HG02642 (cell line): ENCODE data around the gene KLHL30.
"Not testable (repeated sequence)": the region's sequence is repeated elsewhere in the genome, so short reads cannot be mapped to it uniquely, and the experiment has no call there.

Experiments used
- ATAC-seq: cut with Tn5 transposase; IDR thresholded peaks from one replicate; pipeline ENCODE4 v1.9.1; 2021; ENCODE audit warnings: mild to moderate bottlenecking; ENCODE audit not compliant: unreplicated experiment, poor library complexity

The KLHL30 gene

GRCh38 chr2:238171072-238171431, 32.6 kb downstream of the KLHL30 start:
- not testable (repeated sequence) for ATAC-seq

GRCh38 chr2:238171575-238172187, 33.2 kb downstream of the KLHL30 start:
- ATAC-seq, result no peak

DNA sequence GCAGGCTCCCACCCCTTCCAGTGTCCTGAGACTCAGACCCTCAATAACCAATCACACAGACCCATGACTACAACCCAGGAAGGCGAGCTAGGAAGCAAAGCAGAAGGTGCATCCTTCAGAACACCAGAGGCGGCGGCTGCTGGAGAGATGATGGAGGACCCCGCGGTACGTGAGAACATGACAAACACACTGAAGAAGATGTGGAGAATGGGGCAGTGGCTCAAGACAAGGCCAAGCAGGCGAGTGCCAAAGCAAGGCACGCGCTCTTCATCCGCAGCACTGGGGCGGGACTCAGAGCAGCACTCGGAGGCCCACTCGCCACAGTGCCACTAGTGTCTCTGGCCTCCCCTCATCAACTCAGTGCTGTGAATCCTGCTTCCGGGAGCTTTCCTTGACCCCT, 34.0 kb downstream of the KLHL30 start:
- ATAC-seq, result no peak

DNA sequence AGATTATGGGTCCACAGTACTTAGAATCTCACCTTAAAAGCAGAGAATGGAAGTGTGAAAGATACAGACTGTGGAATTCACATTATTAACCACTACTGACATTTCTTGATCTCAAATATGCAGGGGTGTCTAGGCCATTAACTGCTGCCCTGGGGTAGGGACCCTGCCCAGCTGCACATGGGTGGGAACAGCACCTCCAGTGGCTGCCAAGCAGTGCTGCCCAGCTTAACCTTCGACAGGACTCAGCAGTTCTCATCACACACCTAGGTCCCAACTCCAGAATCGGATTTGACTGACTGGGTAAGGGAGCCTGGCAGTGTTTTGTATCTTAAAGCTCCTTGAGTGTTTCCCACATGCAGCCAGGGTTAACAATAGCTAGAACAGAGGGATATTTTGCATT, 35.2 kb downstream of the KLHL30 start:
- ATAC-seq, result no peak

DNA sequence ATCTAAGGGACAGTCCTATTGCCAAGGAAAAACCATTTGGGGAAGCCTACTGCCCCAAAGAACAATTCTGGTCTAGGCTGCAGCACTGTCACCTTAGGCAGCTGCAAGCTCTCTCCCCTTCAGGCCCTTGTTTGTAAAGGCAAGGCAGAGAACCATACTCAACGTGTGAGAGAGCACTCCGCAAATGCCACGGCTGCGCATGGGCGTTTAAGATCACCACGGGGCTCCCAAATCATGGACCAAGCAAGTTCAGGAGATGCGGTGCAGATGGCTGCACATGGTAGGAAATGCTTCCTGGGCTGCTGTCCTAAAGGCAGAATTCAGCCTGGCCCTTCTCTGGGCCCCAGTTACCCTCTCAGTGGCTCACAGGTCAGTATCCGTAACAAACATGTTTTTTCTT, 35.8 kb downstream of the KLHL30 start:
- no peak for ATAC-seq

- no peak for ATAC-seq
These were observed 36.2 kb downstream of the KLHL30 start for GRCh38 chr2:238174701-238175100.

DNA sequence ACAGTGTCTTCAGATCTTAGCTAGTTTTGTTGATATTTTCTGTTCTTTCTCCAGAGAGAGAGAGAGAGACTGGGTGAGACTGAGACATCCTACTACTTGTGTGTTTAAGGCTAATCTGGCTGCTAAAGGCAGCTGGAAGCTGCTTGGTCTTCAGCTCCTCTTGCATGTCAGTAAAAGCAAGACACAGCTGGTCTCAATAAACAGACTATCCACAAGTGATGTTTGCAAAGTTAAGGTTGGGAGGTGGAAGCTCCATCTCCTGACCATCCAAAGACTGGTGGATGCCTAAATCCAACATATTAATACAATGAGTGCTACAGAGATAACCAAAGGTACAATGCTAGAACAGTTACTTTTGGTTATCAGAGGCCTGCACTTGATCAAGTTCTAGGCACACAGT, 38.1 kb downstream of the KLHL30 start:
- ATAC-seq, result no peak

DNA sequence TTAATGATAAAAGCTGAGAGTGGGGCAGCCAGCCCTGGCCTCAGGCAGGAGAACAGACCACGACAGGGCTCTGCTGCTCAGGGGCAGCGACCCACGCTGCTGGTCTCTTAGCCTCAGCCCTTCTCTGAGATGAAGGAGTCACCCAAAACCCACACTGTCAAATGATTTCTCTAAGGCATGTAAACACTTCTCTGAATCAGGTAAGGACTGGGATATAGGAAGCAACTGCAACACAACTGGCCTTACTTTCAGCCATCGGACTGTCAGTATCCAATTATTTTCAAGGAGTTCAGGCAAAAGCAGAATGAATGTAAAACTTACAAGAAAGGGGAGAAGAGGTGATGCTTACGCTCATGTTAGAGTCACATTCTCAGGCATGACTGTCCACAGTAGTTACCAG, 42.1 kb downstream of the KLHL30 start:
- ATAC-seq, result no peak

- ATAC-seq, result no peak
These were observed 43.9 kb downstream of the KLHL30 start for GRCh38 chr2:238182362-238182761.

DNA sequence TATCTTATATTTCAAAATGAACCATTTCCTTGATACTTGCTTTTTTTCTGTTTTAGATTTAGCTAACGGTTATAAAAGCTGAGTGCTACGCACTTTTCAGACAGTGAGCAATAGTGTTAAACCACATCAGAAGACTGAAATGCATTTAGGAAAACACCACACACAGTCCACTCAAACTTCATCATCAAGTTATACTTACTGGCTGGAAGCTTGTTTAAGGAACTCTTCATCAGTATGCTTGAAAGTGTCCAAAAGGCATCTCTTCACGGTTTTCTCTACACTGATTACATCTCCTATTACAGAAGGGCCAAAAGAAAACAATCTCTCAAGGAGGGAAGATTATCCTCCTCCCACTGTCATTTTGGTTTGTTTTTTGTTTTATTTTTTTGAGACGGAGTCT, 45.4 kb downstream of the KLHL30 start:
- ATAC-seq, result no peak

DNA sequence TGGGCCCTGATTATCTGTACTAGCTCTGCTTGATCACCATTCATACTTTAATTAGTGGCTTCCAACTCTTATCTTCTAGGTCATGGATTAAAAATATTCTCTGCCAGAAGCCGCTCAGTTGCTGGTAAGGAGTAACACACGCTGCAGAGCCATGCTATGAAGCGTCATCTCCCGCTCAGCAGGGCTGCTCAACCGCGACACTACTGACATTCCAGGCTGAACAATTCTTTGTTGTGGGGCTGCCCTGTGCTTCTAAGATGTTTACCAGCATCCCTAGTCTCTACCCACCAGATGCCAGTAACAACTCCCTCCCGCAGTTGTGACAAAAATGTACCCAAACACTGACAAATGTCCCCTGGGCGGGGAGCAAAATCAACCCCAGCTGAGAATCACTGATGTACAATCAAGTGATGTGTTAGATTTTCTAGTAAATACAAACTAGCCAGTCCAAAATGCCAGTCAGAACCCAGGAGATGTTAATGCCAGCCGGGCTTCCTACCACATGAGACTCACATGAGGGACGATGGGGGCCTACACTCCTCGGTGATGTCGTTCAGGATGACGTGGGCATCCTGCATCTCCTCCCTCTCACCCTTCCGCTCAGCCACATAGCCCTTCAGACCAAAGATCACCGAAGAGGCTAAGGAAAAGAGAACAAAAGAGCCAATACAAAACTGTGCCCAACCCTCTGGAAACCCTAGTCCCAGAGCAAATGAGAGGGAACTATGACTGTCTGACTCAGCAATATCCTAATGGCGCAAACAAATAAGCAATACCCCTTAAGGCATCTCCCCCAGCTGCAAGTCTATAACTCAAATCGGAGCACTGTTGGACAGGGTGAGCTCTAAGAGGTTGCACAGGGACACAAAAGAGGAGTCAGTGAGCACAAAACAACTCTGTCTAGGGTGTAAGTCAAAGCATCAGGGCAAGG, 49.4 kb downstream of the KLHL30 start:
- ATAC-seq, result no peak

DNA sequence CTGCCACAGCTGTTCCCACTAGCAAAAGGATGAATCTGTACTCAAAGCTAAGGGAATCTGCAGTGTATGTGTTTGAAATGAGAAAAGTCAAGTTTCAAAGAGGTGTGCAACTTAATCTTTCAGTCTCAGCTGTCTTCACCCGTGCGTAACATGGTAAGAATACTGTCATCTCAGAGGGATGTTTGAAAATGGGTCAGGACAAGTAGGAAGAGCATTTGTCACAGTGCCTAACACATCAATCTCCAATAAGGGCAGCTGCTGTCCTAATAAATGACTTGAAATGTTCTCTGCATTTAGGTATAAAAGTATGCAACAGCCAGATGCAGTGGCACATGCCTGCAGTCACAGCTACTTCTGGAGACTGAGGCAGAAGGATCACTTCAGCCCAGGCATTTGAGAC, 52.0 kb downstream of the KLHL30 start:
- ATAC-seq, result no peak
